ENCODE data around the gene HLA-DRB5. TPM values are rescaled to one million over a fixed set of nuclear protein-coding genes. Genes with fewer than 3 reads are reported as not detected.

Gene HLA-DRB5
- total RNA-seq, 1 donor from 2014 or later, result not detected

- Mint-ChIP-seq H3K36me3 (ENCODE audit: low read depth) (no peaks in the 10 kb centered on the region), H3K27ac (ENCODE audit: unreplicated experiment) (no peak overlapping the region), H3K4me3 (no peak overlapping the region), H3K4me1 (peaks cover 4% of the 10 kb centered on the region), H3K27me3 (ENCODE audit: low read depth) (peaks cover 26% of the 10 kb centered on the region), H3K9me3 (peaks cover 4% of the 10 kb centered on the region)
- no peak for DNase-seq (ENCODE audit: low read depth, low spot score)
- no peak for TF ChIP-seq CTCF (conservative IDR thresholded peaks at IDR 0.05)
These were observed 36.9 kb upstream of the HLA-DRB5 start for GRCh38 chr6:32566957-32567356.

- peaks cover 24% of the 10 kb centered on the region for H3K27me3 Mint-ChIP-seq (ENCODE audit: low read depth)
- no peak for DNase-seq (ENCODE audit: low read depth, low spot score)
- no peak overlapping the region for H3K4me3 Mint-ChIP-seq
- peaks cover 4% of the 10 kb centered on the region for H3K9me3 Mint-ChIP-seq
- H3K4me1 Mint-ChIP-seq, result peaks cover 4% of the 10 kb centered on the region
- no peak overlapping the region for H3K27ac Mint-ChIP-seq (ENCODE audit: unreplicated experiment)
- no peak for TF ChIP-seq CTCF (conservative IDR thresholded peaks at IDR 0.05)
- no peaks in the 10 kb centered on the region for H3K36me3 Mint-ChIP-seq (ENCODE audit: low read depth)
These were observed 35.4 kb upstream of the HLA-DRB5 start for GRCh38 chr6:32565511-32565910.

- Mint-ChIP-seq H3K27me3 (ENCODE audit: low read depth) (peaks cover 13% of the 10 kb centered on the region), H3K36me3 (ENCODE audit: low read depth) (no peaks in the 10 kb centered on the region), H3K4me1 (peaks cover 4% of the 10 kb centered on the region), H3K4me3 (no peak overlapping the region), H3K9me3 (peaks cover 4% of the 10 kb centered on the region), H3K27ac (ENCODE audit: unreplicated experiment) (no peak overlapping the region)
- DNase-seq (ENCODE audit: low read depth, low spot score), result no peak
- no peak for TF ChIP-seq CTCF (conservative IDR thresholded peaks at IDR 0.05)
These were observed 32.9 kb upstream of the HLA-DRB5 start for GRCh38 chr6:32562940-32563339.

- DNase-seq (ENCODE audit: low read depth, low spot score), result no peak
- peaks cover 18% of the 10 kb centered on the region for H3K27me3 Mint-ChIP-seq (ENCODE audit: low read depth)
- H3K27ac Mint-ChIP-seq (ENCODE audit: unreplicated experiment), result no peak overlapping the region
- no peak overlapping the region for H3K4me3 Mint-ChIP-seq
- H3K4me1 Mint-ChIP-seq, result no peaks in the 10 kb centered on the region
- H3K9me3 Mint-ChIP-seq, result no peaks in the 10 kb centered on the region
- no peaks in the 10 kb centered on the region for H3K36me3 Mint-ChIP-seq (ENCODE audit: low read depth)
- TF ChIP-seq CTCF (conservative IDR thresholded peaks at IDR 0.05), result no peak
These were observed 29.7 kb upstream of the HLA-DRB5 start for GRCh38 chr6:32559747-32560146.

- no peak overlapping the region for H3K4me3 Mint-ChIP-seq
- TF ChIP-seq CTCF (conservative IDR thresholded peaks at IDR 0.05), result no peak
- no peak for DNase-seq (ENCODE audit: low read depth, low spot score)
- H3K36me3 Mint-ChIP-seq (ENCODE audit: low read depth), result no peaks in the 10 kb centered on the region
- peaks cover 13% of the 10 kb centered on the region for H3K27me3 Mint-ChIP-seq (ENCODE audit: low read depth)
- no peaks in the 10 kb centered on the region for H3K4me1 Mint-ChIP-seq
- H3K27ac Mint-ChIP-seq (ENCODE audit: unreplicated experiment), result no peak overlapping the region
- no peaks in the 10 kb centered on the region for H3K9me3 Mint-ChIP-seq
These were observed 28.5 kb upstream of the HLA-DRB5 start for GRCh38 chr6:32558426-32559057.
